ENCODE results near the gene BLOC1S1. TPM values are rescaled to one million over a fixed set of nuclear protein-coding genes. Genes with fewer than 3 reads are reported as not detected.

The BLOC1S1 gene
- total RNA-seq, 2 experiments from 2014 or later = 79.0 to 84.6 TPM

- no peak overlapping the region for H3K27ac Mint-ChIP-seq
- no peaks in the 10 kb centered on the region for H3K9me3 Mint-ChIP-seq
- CTCF ChIA-PET = interaction anchor here (0.7 to 2.3 kb wide), 5 partner anchors 8 to 32 kb away, joined by 3 to 10 read pairs (median 4); partner anchors contain the start of gene BLOC1S1
- H3K36me3 Mint-ChIP-seq (ENCODE audit: low read depth) = no peaks in the 10 kb centered on the region
- POLR2A ChIA-PET = interaction anchor here (1.1 to 2.8 kb wide), 2 partner anchors 8 to 44 kb away, joined by 3 to 13 read pairs; partner anchors contain the start of gene BLOC1S1
- intact Hi-C loops (cut with micrococcal nuclease) = no loop called here
- H3K4me3 Mint-ChIP-seq = peak overlapping the region; percentile 63
- ATAC-seq = peak; percentile 41
- H3K4me1 Mint-ChIP-seq (ENCODE audit: low read depth) = peaks cover 12% of the 10 kb centered on the region
- H3K27me3 Mint-ChIP-seq = peaks cover 22% of the 10 kb centered on the region
- no peak for TF ChIP-seq CTCF (IDR thresholded peaks at IDR 0.05)
- DNase-seq = peak; percentile 37
Measured at GRCh38 chr12:55707219-55707671, 8.6 kb upstream of the BLOC1S1 start.

GRCh38 chr12:55707841-55708694, 7.8 kb upstream of the BLOC1S1 start, which contains the start of gene ITGA7:
Gene ITGA7 (minus strand): TSS chr12:55707904. CDS start chr12:55707682, 222 bp downstream.
- no peaks in the 10 kb centered on the region for H3K9me3 Mint-ChIP-seq
- ATAC-seq = peak; percentile 85
- ChIA-PET CTCF (interaction anchor here (0.7 to 1.5 kb wide), 3 partner anchors 19 to 32 kb away, joined by 3 to 4 read pairs (median 4); no protein-coding TSS in a partner anchor), POLR2A (interaction anchor here (2.8 kb wide), 1 partner anchor 8 kb away, joined by 13 read pairs; the partner anchor contains the start of gene BLOC1S1)
- peaks cover 12% of the 10 kb centered on the region for H3K4me1 Mint-ChIP-seq (ENCODE audit: low read depth)
- H3K4me3 Mint-ChIP-seq = peak within 1 kb of the TSS; percentile 73
- H3K27ac Mint-ChIP-seq = no peak within 1 kb of the TSS
- intact Hi-C loops (cut with micrococcal nuclease) = no loop called here
- H3K27me3 Mint-ChIP-seq = peaks cover 22% of the 10 kb centered on the region
- TF ChIP-seq CTCF (IDR thresholded peaks at IDR 0.05) = no peak
- no peaks in the 10 kb centered on the region for H3K36me3 Mint-ChIP-seq (ENCODE audit: low read depth)
- DNase-seq = peak; percentile 60

GRCh38 chr12:55708695-55709233, 7.1 kb upstream of the BLOC1S1 start:
- H3K4me1 Mint-ChIP-seq (ENCODE audit: low read depth) = peaks cover 12% of the 10 kb centered on the region
- no peaks in the 10 kb centered on the region for H3K9me3 Mint-ChIP-seq
- intact Hi-C loops (cut with micrococcal nuclease) = no loop called here
- H3K27ac Mint-ChIP-seq = no peak overlapping the region
- DNase-seq = no peak
- H3K27me3 Mint-ChIP-seq = peaks cover 22% of the 10 kb centered on the region
- no peak for TF ChIP-seq CTCF (IDR thresholded peaks at IDR 0.05)
- CTCF ChIA-PET = no interaction called here
- H3K36me3 Mint-ChIP-seq (ENCODE audit: low read depth) = no peaks in the 10 kb centered on the region
- no peak for ATAC-seq
- POLR2A ChIA-PET = no interaction called here
- H3K4me3 Mint-ChIP-seq = peak overlapping the region; percentile 73

GRCh38 chr12:55711786-55712553, 3.9 kb upstream of the BLOC1S1 start:
- H3K27me3 Mint-ChIP-seq = peaks cover 20% of the 10 kb centered on the region
- no peak overlapping the region for H3K4me3 Mint-ChIP-seq
- no peak overlapping the region for H3K27ac Mint-ChIP-seq
- no peak for TF ChIP-seq CTCF (IDR thresholded peaks at IDR 0.05)
- intact Hi-C loops (cut with micrococcal nuclease) = no loop called here
- DNase-seq = no peak
- CTCF ChIA-PET = interaction anchor here (1.5 to 2.4 kb wide), 2 partner anchors 12 to 55 kb away, joined by 7 to 12 read pairs; no protein-coding TSS in a partner anchor
- H3K4me1 Mint-ChIP-seq (ENCODE audit: low read depth) = peaks cover 20% of the 10 kb centered on the region
- H3K9me3 Mint-ChIP-seq = no peaks in the 10 kb centered on the region
- POLR2A ChIA-PET = interaction anchor here (1.2 kb wide), 1 partner anchor 17 kb away, joined by 4 read pairs; the partner anchor contains the start of gene CD63
- ATAC-seq = no peak
- peaks cover 3% of the 10 kb centered on the region for H3K36me3 Mint-ChIP-seq (ENCODE audit: low read depth)
